IPS-20b (cell line): ENCODE results near the gene ACSF2.

Source experiments
- H3K27ac ChIP-seq: one replicate; pipeline ENCODE4 v1.5.1; 2013; ENCODE audit warnings: low read length
- H3K27me3 ChIP-seq: 2 replicates; pipeline ENCODE4 v1.6.1; 2013; ENCODE audit warnings: mild to moderate bottlenecking, low read length, inconsistent platforms; ENCODE audit not compliant: insufficient read depth
- H3K36me3 ChIP-seq: 2 replicates; pipeline ENCODE4 v1.6.1; 2013; ENCODE audit warnings: low read depth, mild to moderate bottlenecking, inconsistent platforms, low read length, moderate library complexity; ENCODE audit not compliant: insufficient read depth
- H3K4me1 ChIP-seq: 2 replicates; pipeline ENCODE4 v1.6.1; 2013; ENCODE audit warnings: mild to moderate bottlenecking, control low read depth, inconsistent platforms, low read length, moderate library complexity; ENCODE audit not compliant: insufficient read depth
- H3K4me3 ChIP-seq: 2 replicates; pipeline ENCODE4 v1.5.1; 2013; ENCODE audit warnings: mild to moderate bottlenecking, low read length, inconsistent platforms
- H3K9ac ChIP-seq: 2 replicates; pipeline ENCODE4 v1.6.1; 2013; ENCODE audit warnings: low read depth, mild to moderate bottlenecking, inconsistent platforms, low read length, moderate library complexity
- H3K9me3 ChIP-seq: 2 replicates; pipeline ENCODE4 v1.6.1; 2013; ENCODE audit warnings: mild to moderate bottlenecking, low read depth, low read length, inconsistent platforms; ENCODE audit not compliant: insufficient read depth

ACSF2 gene

GRCh38 chr17:50459756-50460155 is 33.7 kb downstream of the ACSF2 start:
- Histone ChIP-seq H3K27me3 (no peaks in the 10 kb centered on the region), H3K4me1 (no peaks in the 10 kb centered on the region), H3K9ac (no peak overlapping the region), H3K4me3 (no peak overlapping the region), H3K36me3 (no peaks in the 10 kb centered on the region), H3K27ac (no peak overlapping the region), H3K9me3 (no peaks in the 10 kb centered on the region)

GRCh38 chr17:50460831-50461526 is 35.0 kb downstream of the ACSF2 start:
- no peaks in the 10 kb centered on the region for H3K4me1 ChIP-seq
- no peaks in the 10 kb centered on the region for H3K9me3 ChIP-seq
- H3K36me3 ChIP-seq, result no peaks in the 10 kb centered on the region
- H3K9ac ChIP-seq, result no peak overlapping the region
- no peak overlapping the region for H3K4me3 ChIP-seq
- H3K27me3 ChIP-seq, result no peaks in the 10 kb centered on the region
- H3K27ac ChIP-seq, result no peak overlapping the region

- no peaks in the 10 kb centered on the region for H3K9me3 ChIP-seq
- no peaks in the 10 kb centered on the region for H3K4me1 ChIP-seq
- peaks cover 2% of the 10 kb centered on the region; the same call in 1 of the 2 replicates for H3K27me3 ChIP-seq
- H3K9ac ChIP-seq, result no peak overlapping the region
- no peaks in the 10 kb centered on the region for H3K36me3 ChIP-seq
- no peak overlapping the region for H3K27ac ChIP-seq
- H3K4me3 ChIP-seq, result no peak overlapping the region
Measured at GRCh38 chr17:50461550-50462132, 35.6 kb downstream of the ACSF2 start.

GRCh38 chr17:50462446-50462845 is 36.4 kb downstream of the ACSF2 start:
- no peaks in the 10 kb centered on the region for H3K9me3 ChIP-seq
- H3K4me1 ChIP-seq, result no peaks in the 10 kb centered on the region
- H3K4me3 ChIP-seq, result no peak overlapping the region
- H3K27ac ChIP-seq, result no peak overlapping the region
- H3K9ac ChIP-seq, result no peak overlapping the region
- H3K27me3 ChIP-seq, result peaks cover 10% of the 10 kb centered on the region
- H3K36me3 ChIP-seq, result no peaks in the 10 kb centered on the region

GRCh38 chr17:50464121-50464520 is 38.1 kb downstream of the ACSF2 start:
- H3K4me1 ChIP-seq, result no peaks in the 10 kb centered on the region
- H3K27ac ChIP-seq, result no peak overlapping the region
- no peaks in the 10 kb centered on the region for H3K36me3 ChIP-seq
- no peaks in the 10 kb centered on the region for H3K9me3 ChIP-seq
- H3K4me3 ChIP-seq, result no peak overlapping the region
- peaks cover 27% of the 10 kb centered on the region for H3K27me3 ChIP-seq
- H3K9ac ChIP-seq, result no peak overlapping the region

GRCh38 chr17:50464736-50465135 is 38.7 kb downstream of the ACSF2 start:
- Histone ChIP-seq H3K4me3 (no peak overlapping the region), H3K27me3 (peaks cover 33% of the 10 kb centered on the region), H3K27ac (no peak overlapping the region), H3K9me3 (no peaks in the 10 kb centered on the region), H3K36me3 (no peaks in the 10 kb centered on the region), H3K9ac (no peak overlapping the region), H3K4me1 (no peaks in the 10 kb centered on the region)

- Histone ChIP-seq H3K4me1 (no peaks in the 10 kb centered on the region), H3K27me3 (peaks cover 37% of the 10 kb centered on the region), H3K36me3 (no peaks in the 10 kb centered on the region), H3K4me3 (no peak overlapping the region), H3K9ac (no peak overlapping the region), H3K9me3 (no peaks in the 10 kb centered on the region), H3K27ac (no peak overlapping the region)
Measured at GRCh38 chr17:50465171-50465570, 39.2 kb downstream of the ACSF2 start.

GRCh38 chr17:50465635-50466034 is 39.6 kb downstream of the ACSF2 start:
- Histone ChIP-seq H3K27ac (no peak overlapping the region), H3K9ac (no peak overlapping the region), H3K9me3 (no peaks in the 10 kb centered on the region), H3K4me1 (no peaks in the 10 kb centered on the region), H3K27me3 (peaks cover 42% of the 10 kb centered on the region), H3K4me3 (no peak overlapping the region), H3K36me3 (no peaks in the 10 kb centered on the region)

GRCh38 chr17:50466371-50467113 is 40.5 kb downstream of the ACSF2 start:
- Histone ChIP-seq H3K27me3 (peaks cover 47% of the 10 kb centered on the region), H3K27ac (no peak overlapping the region), H3K9ac (no peak overlapping the region), H3K4me1 (no peaks in the 10 kb centered on the region), H3K36me3 (no peaks in the 10 kb centered on the region), H3K9me3 (no peaks in the 10 kb centered on the region), H3K4me3 (no peak overlapping the region)

GRCh38 chr17:50467114-50467854 is 41.3 kb downstream of the ACSF2 start:
- H3K9ac ChIP-seq, result no peak overlapping the region
- no peaks in the 10 kb centered on the region for H3K9me3 ChIP-seq
- H3K27me3 ChIP-seq, result peaks cover 47% of the 10 kb centered on the region
- H3K4me3 ChIP-seq, result no peak overlapping the region
- no peaks in the 10 kb centered on the region for H3K4me1 ChIP-seq
- no peaks in the 10 kb centered on the region for H3K36me3 ChIP-seq
- H3K27ac ChIP-seq, result no peak overlapping the region

- Histone ChIP-seq H3K4me1 (no peaks in the 10 kb centered on the region), H3K9me3 (no peaks in the 10 kb centered on the region), H3K9ac (no peak overlapping the region), H3K27me3 (peaks cover 47% of the 10 kb centered on the region), H3K36me3 (no peaks in the 10 kb centered on the region), H3K4me3 (no peak overlapping the region), H3K27ac (no peak overlapping the region)
Measured at GRCh38 chr17:50467855-50468303, 41.9 kb downstream of the ACSF2 start.
